Esophagus squamous epithelium (tissue), 4 donors: Measurements from ENCODE around the gene NBPF11.
"Not testable (repeated sequence)": the region's sequence is repeated elsewhere in the genome, so short reads cannot be mapped to it uniquely, and the experiment has no call there.

Experiments
- CTCF ChIP-seq, 6 experiments: fragments of 450-650 bp in 4 of 6; fragments of 200-600 bp in 2 of 6; sonication (generic) in 2 of 6; IDR thresholded peaks; one replicate each; pipeline ENCODE4 v1.5.1; 2016 to 2019; ENCODE audit warnings: antibody characterized with exemption in 6 of 6, mild to moderate bottlenecking in 4 of 6, moderate library complexity in 4 of 6
- POLR2A ChIP-seq, 4 donors: fragments of 450-650 bp; IDR thresholded peaks; one replicate each; pipeline ENCODE4 v1.6.1; 2017; ENCODE audit warnings: antibody characterized with exemption in 4 of 4, mild to moderate bottlenecking in 4 of 4, moderate library complexity in 3 of 4

GRCh38 chr1:148157803-148158202 is 5.7 kb upstream of the NBPF11 start:
- not testable (repeated sequence) for TF ChIP-seq CTCF, POLR2A (IDR thresholded peaks at IDR 0.05)
